ENCODE results near the gene ARCN1. TPM values are rescaled to one million over a fixed set of nuclear protein-coding genes. Genes with fewer than 3 reads are reported as not detected.

ARCN1 gene
- total and polyA plus RNA-seq, 2 donors (not counting 1 experiment from before 2014, with no cell fraction given), result 116 to 387 TPM

DNA sequence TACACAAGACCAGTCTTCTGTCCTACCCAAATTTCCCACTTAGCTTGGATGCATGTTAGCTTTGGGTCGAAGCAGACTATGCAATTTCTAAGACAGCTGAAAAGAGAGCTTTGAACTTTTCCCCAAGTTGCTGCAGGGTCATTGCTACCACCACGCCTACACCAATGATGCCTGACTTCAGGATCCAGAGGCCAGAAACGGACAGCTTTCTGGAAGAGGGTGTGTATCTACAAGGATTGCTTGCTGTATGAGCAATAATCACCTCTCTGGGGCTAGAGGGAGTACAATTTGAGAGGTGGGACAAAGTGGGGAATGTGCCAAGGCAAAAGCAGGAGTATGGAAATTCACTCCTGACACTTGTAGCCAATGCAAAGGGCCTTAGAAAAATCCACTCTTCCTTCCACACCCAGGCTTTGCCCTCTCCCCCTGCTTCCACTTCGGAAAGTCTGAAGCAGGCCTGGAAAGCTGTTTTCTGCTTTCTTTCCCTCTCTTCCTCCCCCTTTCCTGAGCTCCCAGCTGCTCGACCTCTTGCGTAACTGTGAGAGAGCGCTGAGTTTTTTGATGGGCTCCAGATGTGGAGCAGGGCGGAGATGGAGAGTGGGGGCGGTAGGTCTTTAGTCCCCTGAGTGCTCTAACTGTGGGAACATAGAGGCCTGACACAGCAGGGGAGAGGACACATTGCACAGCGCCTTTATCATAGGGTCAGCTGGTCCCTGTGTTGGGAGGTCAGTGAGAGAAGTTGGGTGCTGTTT, 33.1 kb downstream of the ARCN1 start:
- H3K4me3 ChIP-seq (replicated peaks in 1 of 4; ENCODE audit: control extremely low read depth in 1 of 4, insufficient read depth in 1 of 4, low read depth in 3 of 4, low read length in 4 of 4), result peak overlapping the region in 3 of 4 experiments; percentile 8 to 30 (median 9)
- TF ChIP-seq EZH2 (IDR thresholded peaks at IDR 0.05; ENCODE audit: low read length, missing control alignments), result no peak
- TF ChIP-seq, protein P1, sequence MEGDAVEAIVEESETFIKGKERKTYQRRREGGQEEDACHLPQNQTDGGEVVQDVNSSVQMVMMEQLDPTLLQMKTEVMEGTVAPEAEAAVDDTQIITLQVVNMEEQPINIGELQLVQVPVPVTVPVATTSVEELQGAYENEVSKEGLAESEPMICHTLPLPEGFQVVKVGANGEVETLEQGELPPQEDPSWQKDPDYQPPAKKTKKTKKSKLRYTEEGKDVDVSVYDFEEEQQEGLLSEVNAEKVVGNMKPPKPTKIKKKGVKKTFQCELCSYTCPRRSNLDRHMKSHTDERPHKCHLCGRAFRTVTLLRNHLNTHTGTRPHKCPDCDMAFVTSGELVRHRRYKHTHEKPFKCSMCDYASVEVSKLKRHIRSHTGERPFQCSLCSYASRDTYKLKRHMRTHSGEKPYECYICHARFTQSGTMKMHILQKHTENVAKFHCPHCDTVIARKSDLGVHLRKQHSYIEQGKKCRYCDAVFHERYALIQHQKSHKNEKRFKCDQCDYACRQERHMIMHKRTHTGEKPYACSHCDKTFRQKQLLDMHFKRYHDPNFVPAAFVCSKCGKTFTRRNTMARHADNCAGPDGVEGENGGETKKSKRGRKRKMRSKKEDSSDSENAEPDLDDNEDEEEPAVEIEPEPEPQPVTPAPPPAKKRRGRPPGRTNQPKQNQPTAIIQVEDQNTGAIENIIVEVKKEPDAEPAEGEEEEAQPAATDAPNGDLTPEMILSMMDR (conservative IDR thresholded peaks at IDR 0.05 in 1 of 2, IDR thresholded peaks at IDR 0.05 in 1 of 2; ENCODE audit: low read depth in 1 of 2, low read length in 2 of 2), result no peak

DNA sequence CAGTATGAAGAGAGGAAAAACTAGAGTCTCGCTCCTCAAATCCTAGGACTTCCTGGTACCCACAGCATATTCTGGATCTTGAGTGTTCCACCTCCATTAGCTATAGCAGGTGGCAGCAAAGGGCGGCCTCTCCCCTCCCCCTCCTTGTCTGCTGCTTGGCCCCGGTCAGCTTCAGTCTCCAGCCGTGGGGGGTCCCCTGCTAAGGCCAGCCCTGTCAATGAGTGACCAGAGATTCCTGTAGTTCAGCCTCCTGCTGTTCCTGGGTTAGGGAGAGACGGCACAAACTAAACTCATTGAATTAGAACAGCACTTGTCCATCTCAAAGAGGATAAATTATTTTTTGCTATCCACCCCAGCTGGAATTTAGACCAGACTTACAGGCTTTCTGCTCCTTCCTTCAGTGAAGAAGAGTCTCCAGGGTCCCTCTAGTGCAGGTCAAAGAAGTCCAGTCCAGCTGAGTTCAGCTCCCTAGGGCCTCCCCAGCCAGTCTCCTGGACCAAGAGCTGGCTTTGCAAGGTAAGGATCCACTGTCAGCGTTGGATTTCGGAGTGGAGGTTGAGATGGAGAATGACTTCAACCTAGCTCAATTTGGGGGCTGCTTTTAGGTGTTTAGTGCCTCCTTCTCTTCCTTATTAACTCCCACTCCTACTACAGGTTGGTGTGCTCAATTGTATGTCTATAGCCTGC, 34.1 kb downstream of the ARCN1 start:
- H3K27me3 ChIP-seq (ENCODE audit: control insufficient read depth, insufficient read depth, low read length), result no peaks in the 10 kb centered on the region
- peak overlapping the region; percentile 39 for H3K4me2 ChIP-seq (ENCODE audit: extremely low read depth, insufficient read depth, low read length)
- peak overlapping the region in 1 of 4 experiments; percentile 4 for H3K4me3 ChIP-seq (replicated peaks in 1 of 4; ENCODE audit: control extremely low read depth in 1 of 4, insufficient read depth in 1 of 4, low read depth in 3 of 4, low read length in 4 of 4)
- no peaks in the 10 kb centered on the region for H4K20me1 ChIP-seq (ENCODE audit: control insufficient read depth, extremely low read depth, insufficient read depth, low read length)
- H3K9me3 ChIP-seq (ENCODE audit: control insufficient read depth, insufficient read depth, low read depth, low read length), result no peaks in the 10 kb centered on the region
- no peak for DNase-seq (ENCODE audit: low read depth in 2 of 2)
- H2AFZ ChIP-seq (ENCODE audit: low read length), result no peak overlapping the region
- H3K36me3 ChIP-seq (ENCODE audit: control insufficient read depth, insufficient read depth, low read length), result peaks cover 12% of the 10 kb centered on the region
- peaks cover 49% of the 10 kb centered on the region for H3K4me1 ChIP-seq (ENCODE audit: control insufficient read depth, extremely low read depth, insufficient read depth, low read length)
- H3K27ac ChIP-seq (ENCODE audit: insufficient read depth, low read length), result peak overlapping the region; percentile 88
- H3K79me2 ChIP-seq (ENCODE audit: control insufficient read depth, insufficient read depth, low read length), result peaks cover 27% of the 10 kb centered on the region
- peak overlapping the region; percentile 53 for H3K9ac ChIP-seq (ENCODE audit: insufficient read depth, low read length)
- TF ChIP-seq EZH2 (IDR thresholded peaks at IDR 0.05; ENCODE audit: low read length, missing control alignments), result no peak
- TF ChIP-seq, protein P1 (conservative IDR thresholded peaks at IDR 0.05 in 1 of 2, IDR thresholded peaks at IDR 0.05 in 1 of 2; ENCODE audit: low read depth in 1 of 2, low read length in 2 of 2), result no peak

More for the DNA sequence above, 33.1 kb downstream of the ARCN1 start:
- Histone ChIP-seq H3K9ac (ENCODE audit: insufficient read depth, low read length) (peak overlapping the region; percentile 57), H3K79me2 (ENCODE audit: control insufficient read depth, insufficient read depth, low read length) (peaks cover 18% of the 10 kb centered on the region), H3K9me3 (ENCODE audit: control insufficient read depth, insufficient read depth, low read depth, low read length) (no peaks in the 10 kb centered on the region), H3K4me2 (ENCODE audit: extremely low read depth, insufficient read depth, low read length) (peak overlapping the region; percentile 76), H3K4me1 (ENCODE audit: control insufficient read depth, extremely low read depth, insufficient read depth, low read length) (peaks cover 44% of the 10 kb centered on the region), H3K27ac (ENCODE audit: insufficient read depth, low read length) (peak overlapping the region; percentile 88), H2AFZ (ENCODE audit: low read length) (no peak overlapping the region), H3K27me3 (ENCODE audit: control insufficient read depth, insufficient read depth, low read length) (no peaks in the 10 kb centered on the region), H4K20me1 (ENCODE audit: control insufficient read depth, extremely low read depth, insufficient read depth, low read length) (no peaks in the 10 kb centered on the region), H3K36me3 (ENCODE audit: control insufficient read depth, insufficient read depth, low read length) (peaks cover 17% of the 10 kb centered on the region)
- peak; percentile 75 to 98 for DNase-seq (ENCODE audit: low read depth in 2 of 2)

DNA sequence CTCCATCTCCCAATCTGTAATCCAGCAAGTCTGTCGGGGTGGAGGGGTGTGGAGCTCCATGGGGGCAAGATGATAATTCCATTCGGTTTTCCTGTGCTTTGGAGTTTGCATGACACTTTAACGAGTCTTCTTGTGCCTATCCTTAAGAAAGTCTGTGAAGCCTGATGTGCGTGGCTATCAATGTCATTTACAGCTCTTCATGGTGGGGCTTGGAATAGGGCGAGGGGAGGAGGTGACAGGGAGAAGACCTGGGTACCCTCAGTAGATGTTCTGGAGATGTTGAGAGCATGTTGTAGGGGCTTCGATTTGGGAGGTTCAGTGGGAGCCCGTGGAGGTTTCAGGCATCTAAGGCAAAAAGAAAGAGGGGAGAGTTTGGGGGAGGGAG, 34.6 kb downstream of the ARCN1 start:
- Histone ChIP-seq H3K9me3 (ENCODE audit: control insufficient read depth, insufficient read depth, low read depth, low read length) (no peaks in the 10 kb centered on the region), H3K4me3 (replicated peaks in 1 of 4; ENCODE audit: control extremely low read depth in 1 of 4, insufficient read depth in 1 of 4, low read depth in 3 of 4, low read length in 4 of 4) (no peak overlapping the region), H4K20me1 (ENCODE audit: control insufficient read depth, extremely low read depth, insufficient read depth, low read length) (no peaks in the 10 kb centered on the region), H3K27me3 (ENCODE audit: control insufficient read depth, insufficient read depth, low read length) (no peaks in the 10 kb centered on the region), H3K9ac (ENCODE audit: insufficient read depth, low read length) (peak overlapping the region; percentile 8), H3K79me2 (ENCODE audit: control insufficient read depth, insufficient read depth, low read length) (peaks cover 29% of the 10 kb centered on the region), H3K4me2 (ENCODE audit: extremely low read depth, insufficient read depth, low read length) (peak overlapping the region; percentile 4), H3K36me3 (ENCODE audit: control insufficient read depth, insufficient read depth, low read length) (peaks cover 7% of the 10 kb centered on the region), H3K4me1 (ENCODE audit: control insufficient read depth, extremely low read depth, insufficient read depth, low read length) (peaks cover 47% of the 10 kb centered on the region), H2AFZ (ENCODE audit: low read length) (no peak overlapping the region), H3K27ac (ENCODE audit: insufficient read depth, low read length) (peak overlapping the region; percentile 88)
- no peak for DNase-seq (ENCODE audit: low read depth in 2 of 2)
- TF ChIP-seq EZH2 (IDR thresholded peaks at IDR 0.05; ENCODE audit: low read length, missing control alignments), result no peak
- TF ChIP-seq, protein P1 (conservative IDR thresholded peaks at IDR 0.05 in 1 of 2, IDR thresholded peaks at IDR 0.05 in 1 of 2; ENCODE audit: low read depth in 1 of 2, low read length in 2 of 2), result no peak
